CD4-positive, alpha-beta T cell (primary cell): Measurements from ENCODE around the gene TMEM11. TPM values are rescaled to one million over a fixed set of nuclear protein-coding genes. Genes with fewer than 3 reads are reported as not detected.

Experiments used
- ATAC-seq: fragments of 200-7000 bp; cut with Tn5 transposase; one replicate; pipeline ENCODE4 v1.10.0; 2022; ENCODE audit warnings: mild to moderate bottlenecking; ENCODE audit not compliant: poor library complexity
- CTCF ChIA-PET: fragments of 350-600 bp; sonication (Branson Sonifier 250); formaldehyde crosslinking; loops from one replicate; lab custom pipeline; 2021; ENCODE audit warnings: antibody characterized with exemption, inconsistent platforms; lab: Charles Lee
- POLR2A ChIA-PET: fragments of 350-600 bp; sonication (Branson Sonifier 250); formaldehyde crosslinking; loops from one replicate; lab custom pipeline; 2021; ENCODE audit warnings: antibody characterized with exemption, inconsistent platforms; lab: Charles Lee
- DNase-seq, 14 experiments: peaks; one replicate each; pipeline ENCODE4 v3.0.0-alpha.2; 2013 to 2020; ENCODE audit warnings: mixed read lengths in 2 of 14
- H3K27ac ChIP-seq, 2 donors: one replicate each; pipeline versions ENCODE4 v1.5.1 to v1.7.0; 2013; ENCODE audit warnings: low read length in 2 of 2, low read depth in 1 of 2, mild to moderate bottlenecking in 1 of 2
- H3K27me3 ChIP-seq, 2 experiments: 1 replicate in 1 of 2; 2 replicates in 1 of 2; pipeline versions ENCODE4 v1.6.1 to v1.7.0; 2013; ENCODE audit warnings: low read length in 2 of 2, control low read depth in 1 of 2, mild to moderate bottlenecking in 1 of 2, moderate library complexity in 1 of 2; ENCODE audit not compliant: insufficient read depth in 2 of 2, control insufficient read depth in 1 of 2
- H3K36me3 ChIP-seq: one replicate; pipeline ENCODE4 v1.6.1; 2013; ENCODE audit warnings: low read length, control low read depth; ENCODE audit not compliant: insufficient read depth
- H3K4me1 ChIP-seq: one replicate; pipeline ENCODE4 v1.6.1; 2013; ENCODE audit warnings: low read length, control low read depth; ENCODE audit not compliant: insufficient read depth
- H3K4me3 ChIP-seq: one replicate; pipeline ENCODE4 v1.5.1; 2013; ENCODE audit warnings: mild to moderate bottlenecking, low read length, moderate library complexity
- H3K9me3 ChIP-seq, 2 experiments: 1 replicate in 1 of 2; 2 replicates in 1 of 2; pipeline versions ENCODE4 v1.6.1 to v1.7.0; 2013; ENCODE audit warnings: low read length in 2 of 2, mild to moderate bottlenecking in 2 of 2, control low read depth in 1 of 2, moderate library complexity in 1 of 2; ENCODE audit not compliant: control insufficient read depth in 1 of 2, insufficient read depth in 1 of 2
- H3K27ac Mint-ChIP-seq: one replicate; pipeline ENCODE4 v1.8.0; 2020; ENCODE audit warnings: mixed read lengths
- H3K27me3 Mint-ChIP-seq: one replicate; pipeline ENCODE4 v1.8.0; 2021; ENCODE audit warnings: mixed read lengths
- H3K36me3 Mint-ChIP-seq: one replicate; pipeline ENCODE4 v1.8.0; 2021; ENCODE audit warnings: low read depth, mixed read lengths
- H3K4me1 Mint-ChIP-seq: one replicate; pipeline ENCODE4 v1.8.0; 2021; ENCODE audit warnings: low read depth, mixed read lengths
- H3K4me3 Mint-ChIP-seq: one replicate; pipeline ENCODE4 v1.8.0; 2020; ENCODE audit warnings: mild to moderate bottlenecking, mixed read lengths
- H3K9me3 Mint-ChIP-seq: one replicate; pipeline ENCODE4 v1.8.0; 2020; ENCODE audit warnings: mixed read lengths
- CTCF ChIP-seq: fragments of 200-600 bp; IDR thresholded peaks from one replicate; pipeline ENCODE4 v1.8.0; 2022; ENCODE audit warnings: antibody characterized with exemption, mild to moderate bottlenecking
- intact Hi-C, 2 experiments: fragments of 100-400 bp; cut with DNase I in 1 of 2; cut with micrococcal nuclease in 1 of 2; formaldehyde crosslinking; loops; one replicate each; pipeline versions ENCODE4 v1.15.1 to v1.9.0; 2023 to 2025; cut with DNase I, micrococcal nuclease
- total RNA-seq, 174 experiments: library from RNA in 2 of 174; stranded (reverse) in 2 of 174; gene quantifications; one replicate each; pipeline ENCODE4 v1.2.3 and lab custom pipeline; 2021 to 2026

Gene TMEM11
- total RNA-seq, 2 experiments from 2014 or later, result 17.8 to 19.2 TPM

DNA sequence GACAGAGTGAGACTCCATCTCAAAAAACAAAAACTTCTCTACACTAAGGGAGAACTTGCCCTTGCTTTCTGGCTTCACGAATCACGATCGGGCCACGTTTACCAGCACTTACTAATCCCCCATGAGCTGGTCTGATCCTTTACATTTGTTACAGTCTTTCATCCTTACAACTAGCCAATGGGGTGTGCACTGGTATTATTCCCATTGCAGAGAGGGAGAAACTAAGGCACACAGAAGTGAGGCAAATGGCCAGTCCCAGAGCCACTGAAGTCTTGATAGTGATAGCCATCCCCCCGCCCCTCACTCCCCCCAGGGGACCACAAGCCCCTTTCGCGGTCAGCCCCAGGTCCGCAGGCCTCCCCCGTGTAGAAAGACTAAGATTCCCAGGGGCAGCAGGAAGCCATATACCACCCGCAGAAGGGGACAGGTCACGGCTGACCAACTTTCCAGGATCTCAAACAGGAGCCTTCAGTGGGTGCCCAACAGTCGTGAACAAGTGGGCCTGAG is 38.4 kb upstream of the TMEM11 start:
- H3K4me1 Mint-ChIP-seq, result peaks cover 38% of the 10 kb centered on the region
- Histone ChIP-seq H3K9me3 (no peaks in the 10 kb centered on the region), H3K27me3 (no peaks in the 10 kb centered on the region), H3K27ac (no peak overlapping the region), H3K4me1 (peaks cover 27% of the 10 kb centered on the region), H3K36me3 (no peaks in the 10 kb centered on the region), H3K4me3 (peak overlapping the region; percentile 58)
- DNase-seq, result no peak
- TF ChIP-seq CTCF, result no peak
- H3K9me3 Mint-ChIP-seq, result no peaks in the 10 kb centered on the region
- ATAC-seq, result no peak
- ChIA-PET POLR2A (interaction anchor here (0.8 to 2.8 kb wide), 9 partner anchors 16 to 209 kb away, joined by 3 to 15 read pairs (median 4); partner anchors contain the start of genes TMEM11 and USP22), CTCF (interaction anchor here (1.1 kb wide), 1 partner anchor 27 kb away, joined by 3 read pairs; no protein-coding TSS in a partner anchor)
- H3K27ac Mint-ChIP-seq, result peak overlapping the region; percentile 80
- H3K27me3 Mint-ChIP-seq, result no peaks in the 10 kb centered on the region
- H3K36me3 Mint-ChIP-seq, result no peaks in the 10 kb centered on the region
- intact Hi-C loops, result loop anchor here (2.0 to 5.0 kb wide), 2 partner anchors 35 to 38 kb away; partner anchors contain the start of gene TMEM11 (in 2 of the 2)
- peak overlapping the region; percentile 89 for H3K4me3 Mint-ChIP-seq

DNA sequence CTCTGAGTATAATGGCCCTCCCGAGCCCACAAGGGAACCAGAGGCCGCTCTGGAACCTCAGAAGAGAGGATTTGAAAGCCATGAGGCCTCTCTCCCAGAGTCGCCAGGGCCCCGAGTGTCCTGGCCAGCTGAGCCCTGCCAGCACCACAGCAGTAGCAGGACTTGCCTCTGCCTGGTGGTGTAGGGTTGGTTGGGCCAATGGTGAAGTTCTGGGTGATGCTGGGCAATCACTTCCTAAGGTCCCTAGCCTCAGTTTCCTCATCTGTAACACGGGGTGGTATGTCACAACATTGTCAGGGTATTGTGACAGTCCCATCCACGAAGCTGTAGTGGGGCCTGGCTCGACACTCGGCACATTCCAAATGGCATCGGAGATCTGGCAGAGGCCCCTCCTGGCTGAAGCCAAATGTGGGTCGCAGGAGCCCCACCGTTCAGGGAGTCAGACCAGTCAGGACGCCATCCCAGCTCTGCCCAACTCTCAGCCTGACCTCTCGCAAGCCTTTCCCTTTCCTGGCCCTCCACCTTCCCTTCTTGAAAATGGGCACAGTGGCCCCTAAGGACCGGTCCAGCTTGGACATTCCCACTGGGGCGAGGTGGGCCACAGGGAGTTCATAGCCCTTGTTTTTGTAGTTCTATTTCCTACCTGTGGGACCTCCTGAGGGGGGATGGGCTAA is 37.5 kb upstream of the TMEM11 start:
- DNase-seq (no peak), ATAC-seq (no peak)
- H3K4me1 Mint-ChIP-seq, result peaks cover 38% of the 10 kb centered on the region
- no peak for TF ChIP-seq CTCF
- peak overlapping the region; percentile 60 for H3K4me3 Mint-ChIP-seq
- H3K27me3 Mint-ChIP-seq, result no peaks in the 10 kb centered on the region
- H3K4me1 ChIP-seq, result peaks cover 27% of the 10 kb centered on the region
- H3K27ac Mint-ChIP-seq, result peak overlapping the region; percentile 30
- POLR2A ChIA-PET, result interaction anchor here (1.1 to 2.1 kb wide), 5 partner anchors 13 to 37 kb away, joined by 3 to 14 read pairs (median 4); no protein-coding TSS in a partner anchor
- no peaks in the 10 kb centered on the region for H3K27me3 ChIP-seq
- H3K4me3 ChIP-seq, result no peak overlapping the region
- intact Hi-C loops, result loop anchor here (2.0 to 5.0 kb wide), 2 partner anchors 36 to 37 kb away; partner anchors contain the start of gene TMEM11 (in 2 of the 2)
- CTCF ChIA-PET, result interaction anchor here (1.1 kb wide), 1 partner anchor 28 kb away, joined by 3 read pairs; no protein-coding TSS in a partner anchor
- H3K27ac ChIP-seq, result no peak overlapping the region
- H3K36me3 ChIP-seq, result no peaks in the 10 kb centered on the region
- no peaks in the 10 kb centered on the region for H3K9me3 Mint-ChIP-seq
- no peaks in the 10 kb centered on the region for H3K36me3 Mint-ChIP-seq
- no peaks in the 10 kb centered on the region for H3K9me3 ChIP-seq

GRCh38 chr17:21250854-21251253 is 36.9 kb upstream of the TMEM11 start:
- CTCF ChIA-PET, result interaction anchor here (1.6 kb wide), 1 partner anchor 208 kb away, joined by 3 read pairs; no protein-coding TSS in a partner anchor
- peaks cover 27% of the 10 kb centered on the region for H3K4me1 ChIP-seq
- H3K27me3 ChIP-seq, result no peaks in the 10 kb centered on the region
- H3K4me1 Mint-ChIP-seq, result peaks cover 38% of the 10 kb centered on the region
- POLR2A ChIA-PET, result interaction anchor here (1.3 kb wide), 2 partner anchors 14 to 25 kb away, joined by 3 to 6 read pairs; no protein-coding TSS in a partner anchor
- no peak overlapping the region for H3K27ac ChIP-seq
- peak overlapping the region; percentile 30 for H3K27ac Mint-ChIP-seq
- no peak for ATAC-seq
- H3K4me3 Mint-ChIP-seq, result peak overlapping the region; percentile 12
- no peaks in the 10 kb centered on the region for H3K27me3 Mint-ChIP-seq
- H3K36me3 ChIP-seq, result no peaks in the 10 kb centered on the region
- no peaks in the 10 kb centered on the region for H3K9me3 ChIP-seq
- no peak for TF ChIP-seq CTCF
- H3K9me3 Mint-ChIP-seq, result no peaks in the 10 kb centered on the region
- DNase-seq, result no peak
- intact Hi-C loops, result loop anchor here in 1 of 2 experiments (5.0 kb wide), 1 partner anchor 36 kb away; no protein-coding TSS in a partner anchor
- no peaks in the 10 kb centered on the region for H3K36me3 Mint-ChIP-seq
- no peak overlapping the region for H3K4me3 ChIP-seq
